ENCODE data around the gene ADAP1.
A peak's percentile ranks its signal among the peaks of the same experiment; 100 is the strongest.
"Not testable (repeated sequence)": the region's sequence is repeated elsewhere in the genome, so short reads cannot be mapped to it uniquely, and the experiment has no call there.

Gene ADAP1

GRCh38 chr7:957418-958220, 3.1 kb upstream of the ADAP1 start:
- DNase-seq, result no peak

GRCh38 chr7:956031-956430, 1.6 kb upstream of the ADAP1 start:
- DNase-seq, result peak; percentile 61

GRCh38 chr7:953547-954327, 743 bp downstream of the ADAP1 start:
- no peak for DNase-seq

GRCh38 chr7:952548-953441, 1.7 kb downstream of the ADAP1 start:
- no peak for DNase-seq

GRCh38 chr7:951881-952547, 2.5 kb downstream of the ADAP1 start:
- DNase-seq, result no peak

- no peak for DNase-seq
Observed at GRCh38 chr7:949021-949934, 5.2 kb downstream of the ADAP1 start.

- no peak for DNase-seq
Observed at GRCh38 chr7:947391-948210, 6.9 kb downstream of the ADAP1 start.

GRCh38 chr7:946256-946996, 8.1 kb downstream of the ADAP1 start:
- DNase-seq, result no peak

- DNase-seq, result no peak
Observed at GRCh38 chr7:945556-946255, 8.8 kb downstream of the ADAP1 start.

GRCh38 chr7:945147-945555, 9.3 kb downstream of the ADAP1 start:
- DNase-seq, result no peak

GRCh38 chr7:944744-945143, 9.7 kb downstream of the ADAP1 start:
- DNase-seq, result no peak

GRCh38 chr7:943793-944192, 10.7 kb downstream of the ADAP1 start:
- DNase-seq, result not testable (repeated sequence)

GRCh38 chr7:940599-941408, 13.7 kb downstream of the ADAP1 start:
- DNase-seq, result no peak

- no peak for DNase-seq
Observed at GRCh38 chr7:939843-940242, 14.6 kb downstream of the ADAP1 start.

GRCh38 chr7:938546-939185, 15.8 kb downstream of the ADAP1 start:
- DNase-seq, result no peak

- no peak for DNase-seq
Observed at GRCh38 chr7:937856-938484, 16.5 kb downstream of the ADAP1 start.

- DNase-seq, result no peak
Observed at GRCh38 chr7:936386-937054, 18.0 kb downstream of the ADAP1 start.

Measured in NCI-H2171 treated with DMSO at 0.1 percent for 48 hours (cell line).